H9 (cell line): ENCODE results near the gene MOV10L1. TPM values are rescaled to one million over a fixed set of nuclear protein-coding genes. Genes with fewer than 3 reads are reported as not detected.

Experiments
- DNase-seq: peaks from one replicate; pipeline ENCODE4 v3.0.0-alpha.2; 2017
- H2AFZ ChIP-seq: one replicate; pipeline ENCODE4 v1.6.1; 2013; ENCODE audit warnings: mild to moderate bottlenecking, low read length, control low read depth, moderate library complexity
- H2AK5ac ChIP-seq: 2 replicates; pipeline ENCODE4 v1.6.1; 2013; ENCODE audit warnings: low read length, control low read depth, mixed read lengths; ENCODE audit not compliant: insufficient read length
- H2BK120ac ChIP-seq: one replicate; pipeline ENCODE4 v1.6.1; 2013; ENCODE audit warnings: low read depth, mild to moderate bottlenecking, low read length, control low read depth, inconsistent platforms; ENCODE audit not compliant: poor library complexity, severe bottlenecking
- H2BK12ac ChIP-seq: 2 replicates; pipeline ENCODE4 v1.6.1; 2013; ENCODE audit warnings: low read length, control low read depth, mixed read lengths, low read depth; ENCODE audit not compliant: insufficient read length
- H2BK15ac ChIP-seq: 2 replicates; pipeline ENCODE4 v1.6.1; 2013; ENCODE audit warnings: low read depth, low read length, control low read depth
- H2BK20ac ChIP-seq: one replicate; pipeline ENCODE4 v1.6.1; 2013; ENCODE audit warnings: low read depth, mild to moderate bottlenecking, low read length, control low read depth, inconsistent platforms; ENCODE audit not compliant: poor library complexity, severe bottlenecking
- H2BK5ac ChIP-seq: 2 replicates; pipeline ENCODE4 v1.6.1; 2013; ENCODE audit warnings: low read length, control low read depth, mixed read lengths; ENCODE audit not compliant: insufficient read length
- H3K14ac ChIP-seq: 2 replicates; pipeline ENCODE4 v1.6.1; 2013; ENCODE audit warnings: low read length, control low read depth; ENCODE audit not compliant: insufficient read depth
- H3K18ac ChIP-seq: 2 replicates; pipeline ENCODE4 v1.6.1; 2013; ENCODE audit warnings: low read depth, mild to moderate bottlenecking, mixed read lengths, low read length, control low read depth; ENCODE audit not compliant: insufficient read length
- H3K23ac ChIP-seq: 2 replicates; pipeline ENCODE4 v1.6.1; 2013; ENCODE audit warnings: low read length, control low read depth, mixed read lengths, low read depth; ENCODE audit not compliant: insufficient read length
- H3K23me2 ChIP-seq: 2 replicates; pipeline ENCODE4 v1.6.1; 2013; ENCODE audit warnings: low read depth, mild to moderate bottlenecking, mixed read lengths, low read length, control low read depth; ENCODE audit not compliant: insufficient read length, poor library complexity, severe bottlenecking
- H3K27ac ChIP-seq: 2 replicates; pipeline ENCODE4 v1.5.1; 2013; ENCODE audit warnings: low read length, control low read depth, mixed read lengths, low read depth; ENCODE audit not compliant: insufficient read length
- H3K27me3 ChIP-seq: 2 replicates; pipeline ENCODE4 v1.6.1; 2013; ENCODE audit warnings: low read length, control low read depth, inconsistent platforms; ENCODE audit not compliant: insufficient read depth
- H3K4ac ChIP-seq: 2 replicates; pipeline ENCODE4 v1.6.1; 2013; ENCODE audit warnings: low read depth, mild to moderate bottlenecking, control low read depth, inconsistent platforms, low read length, moderate library complexity
- H3K4me1 ChIP-seq: 2 replicates; pipeline ENCODE4 v1.6.1; 2013; ENCODE audit warnings: low read length, control low read depth, inconsistent platforms; ENCODE audit not compliant: insufficient read depth
- H3K4me2 ChIP-seq: 2 replicates; pipeline ENCODE4 v1.6.1; 2013; ENCODE audit warnings: low read length, control low read depth, mixed read lengths; ENCODE audit not compliant: insufficient read length, insufficient read depth
- H3K56ac ChIP-seq: 2 replicates; pipeline ENCODE4 v1.6.1; 2013; ENCODE audit warnings: low read depth, mild to moderate bottlenecking, mixed read lengths, low read length, control low read depth; ENCODE audit not compliant: insufficient read length
- H3K79me1 ChIP-seq: 2 replicates; pipeline ENCODE4 v1.6.1; 2013; ENCODE audit warnings: low read depth, mild to moderate bottlenecking, moderate library complexity, low read length, control low read depth, inconsistent platforms; ENCODE audit not compliant: insufficient read depth, poor library complexity, severe bottlenecking
- H3K79me2 ChIP-seq: 2 replicates; pipeline ENCODE4 v1.6.1; 2013; ENCODE audit warnings: low read length, control low read depth, inconsistent platforms; ENCODE audit not compliant: insufficient read depth
- H3K9ac ChIP-seq: 2 replicates; pipeline ENCODE4 v1.6.1; 2013; ENCODE audit warnings: low read length, control low read depth, mixed read lengths; ENCODE audit not compliant: insufficient read length; ENCODE audit errors: extremely low read depth
- H3K9me3 ChIP-seq: one replicate; pipeline ENCODE4 v1.6.1; 2013; ENCODE audit warnings: low read depth, low read length, inconsistent platforms; ENCODE audit not compliant: control insufficient read depth
- H3T11ph ChIP-seq: one replicate; pipeline ENCODE4 v1.6.1; 2013; ENCODE audit warnings: mild to moderate bottlenecking, low read length, control low read depth, inconsistent platforms
- H4K20me1 ChIP-seq: one replicate; pipeline ENCODE4 v1.6.1; 2013; ENCODE audit not compliant: control insufficient read depth, insufficient read length, insufficient read depth
- H4K5ac ChIP-seq: 2 replicates; pipeline ENCODE4 v1.6.1; 2013; ENCODE audit warnings: low read depth, mild to moderate bottlenecking, mixed read lengths, low read length, control low read depth; ENCODE audit not compliant: insufficient read length
- H4K8ac ChIP-seq: replicated peaks from 2 replicates; pipeline ENCODE4 v1.6.1; 2013; ENCODE audit warnings: low read length, control low read depth, mixed read lengths, low read depth; ENCODE audit not compliant: insufficient read length
- H4K91ac ChIP-seq: 2 replicates; pipeline ENCODE4 v1.6.1; 2013; ENCODE audit warnings: low read depth, mild to moderate bottlenecking, moderate library complexity, mixed read lengths, low read length, control low read depth; ENCODE audit not compliant: insufficient read length
- H3K27ac Mint-ChIP-seq, 3 experiments: 2 replicates in 2 of 3; 3 replicates in 1 of 3; pipeline ENCODE4 v1.8.0; 2020 to 2021; ENCODE audit warnings: mixed read lengths in 3 of 3, mild to moderate bottlenecking in 1 of 3, moderate library complexity in 1 of 3
- H3K27me3 Mint-ChIP-seq: 2 replicates; pipeline ENCODE4 v1.8.0; 2021; ENCODE audit warnings: low read depth, mild to moderate bottlenecking, moderate library complexity, mixed read lengths
- H3K36me3 Mint-ChIP-seq, 3 experiments: 2 replicates in 2 of 3; 3 replicates in 1 of 3; pipeline ENCODE4 v1.8.0; 2020 to 2021; ENCODE audit warnings: low read depth in 3 of 3, mixed read lengths in 3 of 3; ENCODE audit not compliant: insufficient read depth in 1 of 3
- H3K4me1 Mint-ChIP-seq, 2 experiments: 2 replicates each; pipeline ENCODE4 v1.8.0; 2020; ENCODE audit warnings: mixed read lengths in 2 of 2
- H3K4me3 Mint-ChIP-seq, 2 experiments: 2 replicates in 1 of 2; 3 replicates in 1 of 2; pipeline ENCODE4 v1.8.0; 2020 to 2021; ENCODE audit warnings: mild to moderate bottlenecking in 2 of 2, mixed read lengths in 2 of 2, moderate library complexity in 1 of 2
- H3K9me3 Mint-ChIP-seq, 2 experiments: 2 replicates in 1 of 2; 3 replicates in 1 of 2; pipeline ENCODE4 v1.8.0; 2020; ENCODE audit warnings: mild to moderate bottlenecking in 2 of 2, mixed read lengths in 2 of 2, moderate library complexity in 1 of 2
- WGBS: extraction: QIAGEN DNeasy Blood & Tissue Kit; methylation state at CpG from one replicate; pipeline ENCODE4 v1.1.7; 2013; ENCODE audit warnings: missing lambda C conversion rate, low lambda C conversion rate, mixed read lengths; ENCODE audit not compliant: insufficient read length; ENCODE audit errors: extremely low coverage; 5-methylcytosine and 5-hydroxymethylcytosine counted together
- total RNA-seq: library from RNA; stranded (reverse); gene quantifications from 2 replicates; pipeline ENCODE4 v1.2.1, GENCODE V29; 2021
- TF ChIP-seq, protein P1 (sequence below): fragments of 200-600 bp; sonication (generic); conservative IDR thresholded peaks from 3 replicates; pipeline ENCODE4 v1.8.0; 2021; ENCODE audit warnings: antibody characterized with exemption, mild to moderate bottlenecking

Gene MOV10L1
- total RNA-seq, 1 experiment from 2014 or later = not detected

DNA sequence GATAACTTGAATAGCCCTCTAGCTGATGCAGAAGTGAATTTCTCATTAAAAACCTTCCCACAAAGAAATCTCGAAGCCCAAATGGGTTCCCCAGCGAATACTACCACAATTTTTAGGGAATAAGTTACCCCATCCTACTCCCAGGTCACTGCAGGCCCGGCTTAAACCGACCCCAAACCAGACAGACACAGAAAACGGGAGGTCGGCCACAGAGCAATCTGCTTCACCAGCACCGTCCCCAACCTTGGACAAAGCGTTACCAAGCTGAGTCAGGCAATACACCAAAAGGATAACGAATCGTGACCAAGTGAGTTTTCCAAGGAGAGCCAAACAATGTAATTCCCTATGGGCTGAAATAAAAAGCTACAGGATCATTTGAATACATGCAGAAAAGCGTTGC, 575 bp upstream of the MOV10L1 start:
- no peaks in the 10 kb centered on the region for H3K23me2 ChIP-seq
- no peak overlapping the region for H4K91ac ChIP-seq
- no peak overlapping the region for H2BK20ac ChIP-seq
- 0 out of 2 replicates have a peak, but pooled peaks cover 2% of the 10 kb centered on the region for H3K27me3 ChIP-seq
- TF ChIP-seq, protein P1, sequence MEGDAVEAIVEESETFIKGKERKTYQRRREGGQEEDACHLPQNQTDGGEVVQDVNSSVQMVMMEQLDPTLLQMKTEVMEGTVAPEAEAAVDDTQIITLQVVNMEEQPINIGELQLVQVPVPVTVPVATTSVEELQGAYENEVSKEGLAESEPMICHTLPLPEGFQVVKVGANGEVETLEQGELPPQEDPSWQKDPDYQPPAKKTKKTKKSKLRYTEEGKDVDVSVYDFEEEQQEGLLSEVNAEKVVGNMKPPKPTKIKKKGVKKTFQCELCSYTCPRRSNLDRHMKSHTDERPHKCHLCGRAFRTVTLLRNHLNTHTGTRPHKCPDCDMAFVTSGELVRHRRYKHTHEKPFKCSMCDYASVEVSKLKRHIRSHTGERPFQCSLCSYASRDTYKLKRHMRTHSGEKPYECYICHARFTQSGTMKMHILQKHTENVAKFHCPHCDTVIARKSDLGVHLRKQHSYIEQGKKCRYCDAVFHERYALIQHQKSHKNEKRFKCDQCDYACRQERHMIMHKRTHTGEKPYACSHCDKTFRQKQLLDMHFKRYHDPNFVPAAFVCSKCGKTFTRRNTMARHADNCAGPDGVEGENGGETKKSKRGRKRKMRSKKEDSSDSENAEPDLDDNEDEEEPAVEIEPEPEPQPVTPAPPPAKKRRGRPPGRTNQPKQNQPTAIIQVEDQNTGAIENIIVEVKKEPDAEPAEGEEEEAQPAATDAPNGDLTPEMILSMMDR = no peak
- no peak overlapping the region for H3K56ac ChIP-seq
- peaks cover 25% of the 10 kb centered on the region for H3K27me3 Mint-ChIP-seq
- H3K36me3 Mint-ChIP-seq = peaks cover 0 to 2% (median 0%) of the 10 kb centered on the region in 3 experiments; a peak in 1 of 7 replicates
- no peaks in the 10 kb centered on the region for H3K79me1 ChIP-seq
- no peak overlapping the region for H3K18ac ChIP-seq
- H2BK120ac ChIP-seq = no peak overlapping the region
- peaks cover 11 to 12% of the 10 kb centered on the region in 2 experiments for H3K4me1 Mint-ChIP-seq
- H3K27ac ChIP-seq = no peak overlapping the region
- H3K4me1 ChIP-seq = no peaks in the 10 kb centered on the region
- H3T11ph ChIP-seq = no peak overlapping the region
- no peak overlapping the region for H3K14ac ChIP-seq
- no peak overlapping the region for H4K5ac ChIP-seq
- H2BK15ac ChIP-seq = no peak overlapping the region
- no peaks in the 10 kb centered on the region for H3K9me3 ChIP-seq
- H3K23ac ChIP-seq = no peak overlapping the region
- no CpG with 5 or more reads among the region's 11 CpGs for WGBS
- no peak overlapping the region for H3K9ac ChIP-seq
- H3K9me3 Mint-ChIP-seq = peaks cover 3 to 14% of the 10 kb centered on the region in 2 experiments; a peak in 3 of 5 replicates
- H4K20me1 ChIP-seq = no peaks in the 10 kb centered on the region
- H2AK5ac ChIP-seq = no peak overlapping the region
- no peak overlapping the region for H3K4me3 Mint-ChIP-seq
- no peak overlapping the region for H3K4me2 ChIP-seq
- H3K4ac ChIP-seq = no peak overlapping the region
- H3K79me2 ChIP-seq = no peaks in the 10 kb centered on the region
- no peak overlapping the region for H2BK12ac ChIP-seq
- H4K8ac ChIP-seq = no peak overlapping the region
- H2AFZ ChIP-seq = no peak overlapping the region
- H3K27ac Mint-ChIP-seq = no peak overlapping the region
- no peak for DNase-seq
- H2BK5ac ChIP-seq = no peak overlapping the region
